Vagina (tissue), 2 donors: ENCODE data around the gene FAM135A.

Experiments
- POLR2A ChIP-seq, 2 donors: fragments of 450-650 bp; IDR thresholded peaks; one replicate each; pipeline ENCODE4 v1.6.1; 2017; ENCODE audit warnings: antibody characterized with exemption in 2 of 2, mild to moderate bottlenecking in 2 of 2, moderate library complexity in 2 of 2
- POLR2AphosphoS5 ChIP-seq, 2 donors: sonication (generic); formaldehyde crosslinking; IDR thresholded peaks; one replicate each; pipeline ENCODE4 v1.9.0; 2017; ENCODE audit warnings: antibody characterized with exemption in 2 of 2, mild to moderate bottlenecking in 2 of 2, low read depth in 1 of 2; ENCODE audit not compliant: insufficient read depth in 1 of 2
- TF ChIP-seq, protein P1 (sequence below), 3 experiments: fragments of 450-650 bp in 2 of 3; fragments of 200-600 bp in 1 of 3; sonication (generic) in 1 of 3; IDR thresholded peaks; one replicate each; pipeline ENCODE4 v1.5.1; 2017 to 2019; ENCODE audit warnings: antibody characterized with exemption in 3 of 3, mild to moderate bottlenecking in 2 of 3, moderate library complexity in 2 of 3

DNA sequence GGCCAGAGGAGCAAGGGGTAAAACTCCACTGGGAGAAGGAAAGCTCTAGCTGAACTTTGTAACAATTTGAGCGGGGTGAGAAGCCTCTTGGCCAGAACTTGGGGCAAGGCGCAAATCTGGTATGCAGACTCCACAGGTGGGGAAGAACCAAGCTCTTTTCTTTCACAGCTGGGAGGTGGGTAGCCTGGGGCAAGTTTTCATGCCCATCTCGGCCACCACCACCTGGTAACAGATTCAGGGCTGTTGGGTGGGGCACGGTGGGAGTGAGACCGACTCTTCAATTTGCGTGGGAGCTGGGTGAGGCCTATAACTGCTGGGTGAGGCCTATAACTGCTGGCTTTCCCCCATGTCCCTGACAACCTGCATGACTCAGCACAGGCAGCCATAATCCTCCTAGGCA, 190.9 kb downstream of the FAM135A start:
- TF ChIP-seq, protein P1, sequence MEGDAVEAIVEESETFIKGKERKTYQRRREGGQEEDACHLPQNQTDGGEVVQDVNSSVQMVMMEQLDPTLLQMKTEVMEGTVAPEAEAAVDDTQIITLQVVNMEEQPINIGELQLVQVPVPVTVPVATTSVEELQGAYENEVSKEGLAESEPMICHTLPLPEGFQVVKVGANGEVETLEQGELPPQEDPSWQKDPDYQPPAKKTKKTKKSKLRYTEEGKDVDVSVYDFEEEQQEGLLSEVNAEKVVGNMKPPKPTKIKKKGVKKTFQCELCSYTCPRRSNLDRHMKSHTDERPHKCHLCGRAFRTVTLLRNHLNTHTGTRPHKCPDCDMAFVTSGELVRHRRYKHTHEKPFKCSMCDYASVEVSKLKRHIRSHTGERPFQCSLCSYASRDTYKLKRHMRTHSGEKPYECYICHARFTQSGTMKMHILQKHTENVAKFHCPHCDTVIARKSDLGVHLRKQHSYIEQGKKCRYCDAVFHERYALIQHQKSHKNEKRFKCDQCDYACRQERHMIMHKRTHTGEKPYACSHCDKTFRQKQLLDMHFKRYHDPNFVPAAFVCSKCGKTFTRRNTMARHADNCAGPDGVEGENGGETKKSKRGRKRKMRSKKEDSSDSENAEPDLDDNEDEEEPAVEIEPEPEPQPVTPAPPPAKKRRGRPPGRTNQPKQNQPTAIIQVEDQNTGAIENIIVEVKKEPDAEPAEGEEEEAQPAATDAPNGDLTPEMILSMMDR (IDR thresholded peaks at IDR 0.05), result no peak
- no peak for TF ChIP-seq POLR2A (IDR thresholded peaks at IDR 0.05)
- TF ChIP-seq POLR2AphosphoS5 (IDR thresholded peaks at IDR 0.05; ENCODE audit: insufficient read depth in 1 of 2, low read depth in 1 of 2), result no peak
